Measurements from ENCODE around the gene TMEM9. TPM values are rescaled to one million over a fixed set of nuclear protein-coding genes. Genes with fewer than 3 reads are reported as not detected.

The TMEM9 gene
- total RNA-seq, 1 experiment from 2014 or later, result 50.2 TPM

DNA sequence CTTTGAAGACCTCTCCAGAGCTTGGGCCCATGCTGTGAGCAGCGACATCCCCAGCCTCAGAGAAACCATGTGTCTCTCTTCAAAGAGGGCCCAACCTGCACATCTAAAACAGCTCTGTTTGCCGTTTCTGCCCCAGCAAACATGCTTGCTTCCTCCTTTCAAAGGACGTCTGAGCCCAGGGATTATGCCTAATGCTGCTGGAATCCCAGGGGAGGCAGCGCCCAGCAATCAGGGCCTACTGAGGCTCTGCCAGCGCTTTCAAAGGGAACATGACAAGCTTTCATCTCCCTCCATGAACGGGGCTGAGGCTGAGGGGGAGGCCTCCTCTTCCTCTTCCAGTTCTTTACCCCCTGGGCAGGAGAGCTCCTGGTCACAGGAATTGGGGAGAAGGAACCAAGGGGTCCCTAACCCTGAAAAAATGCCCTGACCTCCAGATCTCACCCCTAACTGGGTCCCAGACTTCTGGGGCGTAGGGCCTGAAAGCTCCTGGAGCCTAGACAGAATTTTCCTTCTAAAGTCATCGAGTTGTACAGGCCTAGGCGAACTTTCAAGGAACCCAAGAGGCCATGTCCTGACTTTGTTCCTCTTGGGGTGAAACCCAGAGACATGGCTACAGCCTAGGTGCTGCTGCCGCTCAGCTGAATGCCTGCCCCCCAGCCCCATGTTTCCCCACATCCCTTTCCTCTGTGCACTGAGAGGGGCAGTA, 13.9 kb downstream of the TMEM9 start:
- H3K27ac ChIP-seq (ENCODE audit: low read length), result no peak overlapping the region
- no peaks in the 10 kb centered on the region for H3K27me3 ChIP-seq (ENCODE audit: control insufficient read depth, insufficient read depth, low read length)
- intact Hi-C loops (cut with micrococcal nuclease; ENCODE audit: unreplicated experiment), result no loop called here
- CTCF ChIA-PET, result no interaction called here
- no TSS peak for BruUV-seq (replicated peaks)
- POLR2A ChIA-PET, result no interaction called here
- ATAC-seq (no peak), DNase-seq (ENCODE audit: low read depth, low spot score) (no peak)
- H3K36me3 ChIP-seq (ENCODE audit: control insufficient read depth, insufficient read depth, low read length), result peaks cover 3% of the 10 kb centered on the region; the same call in 1 of the 2 replicates
- no peak overlapping the region for H3K4me3 ChIP-seq (ENCODE audit: low read depth in 2 of 2, low read length in 2 of 2)
- no peaks in the 10 kb centered on the region for H3K4me1 ChIP-seq (ENCODE audit: control insufficient read depth, insufficient read depth, low read length)
- in situ Hi-C loops (cut with HindIII; ENCODE audit: low pct_unique_long_range_greater_than_20kb, low sequenced_read_pairs), result no loop called here
- TF ChIP-seq, protein P1, sequence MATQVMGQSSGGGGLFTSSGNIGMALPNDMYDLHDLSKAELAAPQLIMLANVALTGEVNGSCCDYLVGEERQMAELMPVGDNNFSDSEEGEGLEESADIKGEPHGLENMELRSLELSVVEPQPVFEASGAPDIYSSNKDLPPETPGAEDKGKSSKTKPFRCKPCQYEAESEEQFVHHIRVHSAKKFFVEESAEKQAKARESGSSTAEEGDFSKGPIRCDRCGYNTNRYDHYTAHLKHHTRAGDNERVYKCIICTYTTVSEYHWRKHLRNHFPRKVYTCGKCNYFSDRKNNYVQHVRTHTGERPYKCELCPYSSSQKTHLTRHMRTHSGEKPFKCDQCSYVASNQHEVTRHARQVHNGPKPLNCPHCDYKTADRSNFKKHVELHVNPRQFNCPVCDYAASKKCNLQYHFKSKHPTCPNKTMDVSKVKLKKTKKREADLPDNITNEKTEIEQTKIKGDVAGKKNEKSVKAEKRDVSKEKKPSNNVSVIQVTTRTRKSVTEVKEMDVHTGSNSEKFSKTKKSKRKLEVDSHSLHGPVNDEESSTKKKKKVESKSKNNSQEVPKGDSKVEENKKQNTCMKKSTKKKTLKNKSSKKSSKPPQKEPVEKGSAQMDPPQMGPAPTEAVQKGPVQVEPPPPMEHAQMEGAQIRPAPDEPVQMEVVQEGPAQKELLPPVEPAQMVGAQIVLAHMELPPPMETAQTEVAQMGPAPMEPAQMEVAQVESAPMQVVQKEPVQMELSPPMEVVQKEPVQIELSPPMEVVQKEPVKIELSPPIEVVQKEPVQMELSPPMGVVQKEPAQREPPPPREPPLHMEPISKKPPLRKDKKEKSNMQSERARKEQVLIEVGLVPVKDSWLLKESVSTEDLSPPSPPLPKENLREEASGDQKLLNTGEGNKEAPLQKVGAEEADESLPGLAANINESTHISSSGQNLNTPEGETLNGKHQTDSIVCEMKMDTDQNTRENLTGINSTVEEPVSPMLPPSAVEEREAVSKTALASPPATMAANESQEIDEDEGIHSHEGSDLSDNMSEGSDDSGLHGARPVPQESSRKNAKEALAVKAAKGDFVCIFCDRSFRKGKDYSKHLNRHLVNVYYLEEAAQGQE (IDR thresholded peaks at IDR 0.05; ENCODE audit: insufficient read depth in 1 of 2, low read depth in 2 of 2, low read length in 1 of 2), result no peak
- no peaks in the 10 kb centered on the region for H3K9me3 ChIP-seq (ENCODE audit: control insufficient read depth, insufficient read depth, low read depth, low read length)

DNA sequence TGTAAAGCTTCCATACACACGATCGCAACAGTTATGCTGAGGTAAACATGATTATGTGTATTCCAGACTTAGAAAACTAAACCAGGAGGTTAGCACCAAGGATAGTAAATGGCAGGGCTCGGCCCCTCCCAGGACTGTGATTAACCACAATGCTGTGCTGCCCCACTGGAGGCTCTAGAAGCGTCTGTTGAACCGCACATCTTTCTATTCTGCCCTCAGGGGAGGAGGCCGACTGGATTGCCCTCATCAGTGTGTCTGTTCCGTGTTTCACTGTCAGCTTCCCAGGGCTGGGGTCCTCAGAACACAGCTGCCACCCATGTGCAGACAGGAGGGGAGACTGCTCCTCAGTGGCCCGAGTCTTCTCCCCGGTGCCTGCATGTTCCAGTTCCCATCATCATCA, 14.5 kb downstream of the TMEM9 start:
- BruUV-seq (replicated peaks), result no TSS peak
- H3K9me3 ChIP-seq (ENCODE audit: control insufficient read depth, insufficient read depth, low read depth, low read length), result no peaks in the 10 kb centered on the region
- H3K27me3 ChIP-seq (ENCODE audit: control insufficient read depth, insufficient read depth, low read length), result no peaks in the 10 kb centered on the region
- ChIA-PET POLR2A (no interaction called here), CTCF (no interaction called here)
- no peak overlapping the region for H3K4me3 ChIP-seq (ENCODE audit: low read depth in 2 of 2, low read length in 2 of 2)
- H3K4me1 ChIP-seq (ENCODE audit: control insufficient read depth, insufficient read depth, low read length), result no peaks in the 10 kb centered on the region
- no peak overlapping the region for H3K27ac ChIP-seq (ENCODE audit: low read length)
- in situ Hi-C loops (cut with HindIII; ENCODE audit: low pct_unique_long_range_greater_than_20kb, low sequenced_read_pairs), result no loop called here
- no peak for ATAC-seq
- no peak for DNase-seq (ENCODE audit: low read depth, low spot score)
- TF ChIP-seq, protein P2, sequence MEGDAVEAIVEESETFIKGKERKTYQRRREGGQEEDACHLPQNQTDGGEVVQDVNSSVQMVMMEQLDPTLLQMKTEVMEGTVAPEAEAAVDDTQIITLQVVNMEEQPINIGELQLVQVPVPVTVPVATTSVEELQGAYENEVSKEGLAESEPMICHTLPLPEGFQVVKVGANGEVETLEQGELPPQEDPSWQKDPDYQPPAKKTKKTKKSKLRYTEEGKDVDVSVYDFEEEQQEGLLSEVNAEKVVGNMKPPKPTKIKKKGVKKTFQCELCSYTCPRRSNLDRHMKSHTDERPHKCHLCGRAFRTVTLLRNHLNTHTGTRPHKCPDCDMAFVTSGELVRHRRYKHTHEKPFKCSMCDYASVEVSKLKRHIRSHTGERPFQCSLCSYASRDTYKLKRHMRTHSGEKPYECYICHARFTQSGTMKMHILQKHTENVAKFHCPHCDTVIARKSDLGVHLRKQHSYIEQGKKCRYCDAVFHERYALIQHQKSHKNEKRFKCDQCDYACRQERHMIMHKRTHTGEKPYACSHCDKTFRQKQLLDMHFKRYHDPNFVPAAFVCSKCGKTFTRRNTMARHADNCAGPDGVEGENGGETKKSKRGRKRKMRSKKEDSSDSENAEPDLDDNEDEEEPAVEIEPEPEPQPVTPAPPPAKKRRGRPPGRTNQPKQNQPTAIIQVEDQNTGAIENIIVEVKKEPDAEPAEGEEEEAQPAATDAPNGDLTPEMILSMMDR (IDR thresholded peaks at IDR 0.05), result no peak
- H3K36me3 ChIP-seq (ENCODE audit: control insufficient read depth, insufficient read depth, low read length), result peaks cover 3% of the 10 kb centered on the region; the same call in 1 of the 2 replicates
- intact Hi-C loops (cut with micrococcal nuclease; ENCODE audit: unreplicated experiment), result no loop called here

DNA sequence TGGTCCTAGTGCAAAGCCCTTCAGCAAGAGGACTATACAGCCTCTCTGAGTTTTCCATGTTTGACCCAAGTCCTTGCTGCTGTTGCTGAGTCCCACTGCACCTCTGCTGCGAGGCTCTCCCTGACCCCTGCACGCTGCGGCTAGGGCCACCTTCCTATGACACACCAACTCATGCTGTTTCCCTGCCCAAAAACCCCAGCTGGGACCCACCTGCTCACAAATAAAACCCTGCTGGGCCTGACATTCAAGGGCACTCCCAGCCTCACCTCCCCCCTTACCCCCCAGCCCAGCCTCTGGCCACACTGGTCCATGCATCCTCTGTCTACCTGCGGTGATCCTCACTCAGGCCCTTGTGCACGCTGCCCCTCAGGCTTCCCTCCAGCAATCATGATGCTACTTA, 15.0 kb downstream of the TMEM9 start:
- Histone ChIP-seq H3K9me3 (ENCODE audit: control insufficient read depth, insufficient read depth, low read depth, low read length) (no peaks in the 10 kb centered on the region), H3K4me1 (ENCODE audit: control insufficient read depth, insufficient read depth, low read length) (no peaks in the 10 kb centered on the region), H3K36me3 (ENCODE audit: control insufficient read depth, insufficient read depth, low read length) (no peaks in the 10 kb centered on the region; the same call in 1 of the 2 replicates), H3K27me3 (ENCODE audit: control insufficient read depth, insufficient read depth, low read length) (no peaks in the 10 kb centered on the region), H3K4me3 (ENCODE audit: low read depth in 2 of 2, low read length in 2 of 2) (no peak overlapping the region), H3K27ac (ENCODE audit: low read length) (no peak overlapping the region)
- no peak for DNase-seq (ENCODE audit: low read depth, low spot score)
- in situ Hi-C loops (cut with HindIII; ENCODE audit: low pct_unique_long_range_greater_than_20kb, low sequenced_read_pairs) (no loop called here), intact Hi-C loops (cut with micrococcal nuclease; ENCODE audit: unreplicated experiment) (no loop called here)
- ChIA-PET CTCF (no interaction called here), POLR2A (no interaction called here)
- no peak for ATAC-seq
- no TSS peak for BruUV-seq (replicated peaks)
- TF ChIP-seq SIN3A (IDR thresholded peaks at IDR 0.05; ENCODE audit: borderline replicate concordance, insufficient read depth, low read depth, low read length) (no peak), POLR2AphosphoS5 (IDR thresholded peaks at IDR 0.05; ENCODE audit: low read depth, low read length) (no peak), TCF7L2 (IDR thresholded peaks at IDR 0.05; ENCODE audit: low read depth, low read length) (no peak)
- TF ChIP-seq, protein P2 (IDR thresholded peaks at IDR 0.05), result no peak
- TF ChIP-seq, protein P1 (IDR thresholded peaks at IDR 0.05; ENCODE audit: insufficient read depth in 1 of 2, low read depth in 2 of 2, low read length in 1 of 2), result no peak
